GM12878 (cell line): ENCODE results near the gene SORCS2. TPM values are rescaled to one million over a fixed set of nuclear protein-coding genes. Genes with fewer than 3 reads are reported as not detected.

Source experiments
- ATAC-seq: fragments of 200-7000 bp; cut with Tn5 transposase; 3 replicates; pipeline ENCODE4 v1.9.1; 2020; ENCODE audit warnings: mild to moderate bottlenecking, moderate library complexity
- BruUV-seq: library from RNA; stranded (reverse); fragments of 400-500 nt; replicated peaks from 2 replicates; lab custom pipeline; 2021; lab: Mats Ljungman, UMichigan
- CTCF ChIA-PET: fragments of 300-600 bp; sonication (Branson Sonifier 250); formaldehyde crosslinking; extraction: SDS; loops from one replicate; lab custom pipeline; 2021; ENCODE audit warnings: inconsistent platforms; lab: Yijun Ruan, JAX
- POLR2A ChIA-PET: fragments of 350-600 bp; formaldehyde crosslinking; extraction: SDS; loops from one replicate; lab custom pipeline; 2021; ENCODE audit warnings: inconsistent platforms; lab: Charles Lee
- RAD21 ChIA-PET: fragments of 300-600 bp; sonication (Branson Sonifier 250); formaldehyde crosslinking; loops from one replicate; lab custom pipeline; 2023; ENCODE audit warnings: antibody characterized with exemption; ENCODE audit not compliant: unreplicated experiment; lab: Charles Lee
- SMC1A ChIA-PET: fragments of 300-600 bp; sonication (Branson Sonifier 250); formaldehyde crosslinking; loops from one replicate; lab custom pipeline; 2023; ENCODE audit not compliant: unreplicated experiment, uncharacterized antibody; lab: Charles Lee
- DNase-seq: peaks from one replicate; pipeline ENCODE4 v3.0.0-alpha.2; 2011; ENCODE audit warnings: low read depth, low spot score
- FAIRE-seq: peaks from 3 replicates; lab custom pipeline; 2011; peaks lifted over from hg19 to GRCh38; lab: Jason Lieb, UNC
- H2AFZ ChIP-seq: 2 replicates; pipeline ENCODE4 v1.6.0; 2011; ENCODE audit warnings: low read depth, low read length, control low read depth; ENCODE audit not compliant: control insufficient read depth
- H3K27ac ChIP-seq: 2 replicates; pipeline ENCODE4 v1.5.1; 2011; ENCODE audit warnings: control low read depth; ENCODE audit not compliant: control insufficient read depth, insufficient read depth
- H3K27me3 ChIP-seq, 2 experiments: replicated peaks in 1 of 2; 2 replicates each; pipeline versions ENCODE4 v1.6.0 to v1.6.1; 2011; ENCODE audit warnings: low read length in 1 of 2; ENCODE audit not compliant: control insufficient read depth in 2 of 2, insufficient read depth in 2 of 2
- H3K36me3 ChIP-seq, 2 experiments: 2 replicates each; pipeline ENCODE4 v1.5.1; 2011; ENCODE audit warnings: low read length in 1 of 2; ENCODE audit not compliant: control insufficient read depth in 2 of 2, insufficient read depth in 2 of 2
- H3K4me1 ChIP-seq: 2 replicates; pipeline ENCODE4 v1.6.1; 2011; ENCODE audit warnings: mild to moderate bottlenecking, low read length, moderate library complexity, mixed read lengths; ENCODE audit not compliant: control insufficient read depth, insufficient read depth
- H3K4me2 ChIP-seq: 2 replicates; pipeline ENCODE4 v1.6.0; 2011; ENCODE audit warnings: control low read depth; ENCODE audit not compliant: control insufficient read depth, insufficient read depth
- H3K4me3 ChIP-seq: fragments of 200-600 bp; sonication (generic); 2 replicates; pipeline ENCODE4 v1.5.1; 2016
- H3K79me2 ChIP-seq: 2 replicates; pipeline ENCODE4 v1.6.0; 2011; ENCODE audit warnings: low read length; ENCODE audit not compliant: control insufficient read depth, insufficient read depth
- H3K9ac ChIP-seq: 2 replicates; pipeline ENCODE4 v1.8.0; 2011; ENCODE audit warnings: low read length, control low read depth, mixed read lengths; ENCODE audit not compliant: control insufficient read depth, insufficient read depth
- H3K9me3 ChIP-seq: replicated peaks from 3 replicates; pipeline ENCODE4 v1.5.1; 2011; ENCODE audit warnings: mild to moderate bottlenecking, low read length; ENCODE audit not compliant: control insufficient read depth, insufficient read depth
- H4K20me1 ChIP-seq: 2 replicates; pipeline ENCODE4 v1.6.0; 2011; ENCODE audit not compliant: control insufficient read depth, insufficient read depth
- CEBPB ChIP-seq, 2 experiments: fragments of 150-350 bp in 1 of 2; IDR thresholded peaks; 2 replicates each; pipeline ENCODE4 v1.6.1; 2012 to 2014; ENCODE audit warnings: low read depth in 2 of 2, low read length in 2 of 2, borderline replicate concordance in 1 of 2, inconsistent platforms in 1 of 2
- FOXK2 ChIP-seq: fragments of 450-650 bp; IDR thresholded peaks from 2 replicates; pipeline ENCODE4 v1.6.1; 2017; ENCODE audit warnings: mild to moderate bottlenecking, moderate library complexity
- KDM1A ChIP-seq: fragments of 200-600 bp; sonication (generic); IDR thresholded peaks from 2 replicates; pipeline ENCODE4 v1.6.1; 2016; ENCODE audit warnings: borderline replicate concordance
- RUNX3 ChIP-seq: IDR thresholded peaks from 2 replicates; pipeline ENCODE4 v1.6.1; 2012; ENCODE audit warnings: low read length, inconsistent platforms
- SUZ12 ChIP-seq: fragments of 200-600 bp; sonication (generic); IDR thresholded peaks from one replicate; pipeline ENCODE4 v1.6.1; 2018; ENCODE audit warnings: antibody characterized with exemption, mild to moderate bottlenecking; ENCODE audit not compliant: unreplicated experiment
- USF2 ChIP-seq: IDR thresholded peaks from 2 replicates; pipeline ENCODE4 v1.6.1; 2011; ENCODE audit warnings: low read depth, low read length, improper control_type of control experiment, borderline replicate concordance
- WGBS: methylation state at CpG from one replicate; pipeline ENCODE4 v1.1.6; 2016; ENCODE audit warnings: low lambda C conversion rate; ENCODE audit not compliant: insufficient replicate concordance, insufficient coverage; ENCODE audit errors: missing lambda C conversion rate; 5-methylcytosine and 5-hydroxymethylcytosine counted together
- in situ Hi-C: fragments of 300-500 bp; cut with MboI; formaldehyde crosslinking; loops from 9 replicates; pipeline ENCODE4 v1.14.3; 2018; ENCODE audit warnings: mixed read lengths
- intact Hi-C: fragments of 100-400 bp; cut with micrococcal nuclease; formaldehyde crosslinking; loops from one replicate; pipeline ENCODE4 v1.14.2; 2022; ENCODE audit not compliant: unreplicated experiment
- polyA plus RNA-seq, 11 experiments: library from polyadenylated mRNA; depleted of rRNA in 4 of 11; unstranded in 6 of 11; stranded (reverse) in 5 of 11; fragments of >200 nt; fragmentation: Nextera tagmentation in 4 of 11; fragmentation: Illumina TruSeq in 1 of 11; extraction: Ambion mirVana in 4 of 11; extraction: Trizol in 1 of 11; gene quantifications; 1 replicate in 1 of 11; 2 replicates in 10 of 11; pipeline versions ENCODE4 v1.2.1 to v1.2.3, GENCODE V29; 2011 to 2016; ENCODE audit warnings: inconsistent platforms in 2 of 11, missing spikeins in 2 of 11, low read depth in 1 of 11
- total RNA-seq, 4 experiments: library from RNA; depleted of rRNA in 3 of 4; stranded (reverse); fragments of >200 nt in 3 of 4; fragmentation: Illumina TruSeq in 1 of 4; extraction: Trizol in 1 of 4; gene quantifications; 2 replicates each; pipeline versions ENCODE4 v1.2.1 to v1.2.3, GENCODE V29; 2013 to 2021

SORCS2 gene
- total and polyA plus RNA-seq, 10 of the 15 experiments (the other 5 are each of a cell fraction or from before 2014, with no cell fraction given): 0.01 to 0.15 (median 0.05) TPM; not detected in 5

GRCh38 chr4:7780751-7781348 lies 588.5 kb downstream of the SORCS2 start:
- Histone ChIP-seq H2AFZ (no peak overlapping the region), H3K9me3 (no peaks in the 10 kb centered on the region), H3K4me3 (no peak overlapping the region), H4K20me1 (no peaks in the 10 kb centered on the region), H3K4me1 (peaks cover 17% of the 10 kb centered on the region), H3K9ac (no peak overlapping the region), H3K4me2 (no peak overlapping the region), H3K36me3 (no peaks in the 10 kb centered on the region), H3K27me3 (no peaks in the 10 kb centered on the region; a peak in 1 of 4 replicates), H3K79me2 (no peaks in the 10 kb centered on the region), H3K27ac (no peak overlapping the region)
- TF ChIP-seq SUZ12 (no peak), FOXK2 (no peak), CEBPB (IDR thresholded peaks at IDR 0.05; ENCODE audit: borderline replicate concordance in 1 of 2, low read depth in 2 of 2, low read length in 2 of 2) (no peak), USF2 (no peak)
- BruUV-seq: no TSS peak
- ChIA-PET RAD21 (no interaction called here), CTCF (no interaction called here), SMC1A (interaction anchor here (0.7 kb wide), 1 partner anchor 18 kb away, joined by 5 read pairs; no protein-coding TSS in a partner anchor), POLR2A (no interaction called here)
- in situ Hi-C loops (no loop called here), intact Hi-C loops (no loop called here)
- no peak for DNase-seq
- no peak for FAIRE-seq
- no peak for ATAC-seq
- 47% methylated on average over 5 of the region's 5 CpGs for WGBS

GRCh38 chr4:7781366-7781765 lies 589.0 kb downstream of the SORCS2 start:
- 55% methylated on average over 13 of the region's 13 CpGs for WGBS
- no peak for FAIRE-seq
- intact Hi-C loops: no loop called here
- Histone ChIP-seq H2AFZ (no peak overlapping the region), H3K4me3 (no peak overlapping the region), H3K27me3 (no peaks in the 10 kb centered on the region; a peak in 1 of 4 replicates), H4K20me1 (no peaks in the 10 kb centered on the region), H3K27ac (no peak overlapping the region), H3K36me3 (no peaks in the 10 kb centered on the region), H3K4me1 (peaks cover 21% of the 10 kb centered on the region), H3K4me2 (no peak overlapping the region), H3K9me3 (no peaks in the 10 kb centered on the region)
- no peak for DNase-seq
- ChIA-PET RAD21 (no interaction called here), SMC1A (no interaction called here), CTCF (no interaction called here), POLR2A (no interaction called here)
- ATAC-seq: no peak
- BruUV-seq: no TSS peak
- in situ Hi-C loops: no loop called here
- TF ChIP-seq KDM1A (no peak), RUNX3 (peak; percentile 57)
- TF ChIP-seq, all 136 proteins: peak for 1
- Histone ChIP-seq H3K9ac (no peak overlapping the region), H3K79me2 (no peaks in the 10 kb centered on the region)
